Osteocyte (in vitro differentiated cells): ENCODE results near the gene IPO11. TPM values are rescaled to one million over a fixed set of nuclear protein-coding genes. Genes with fewer than 3 reads are reported as not detected.
A peak's percentile ranks its signal among the peaks of the same experiment; 100 is the strongest.

Experiments
- DNase-seq: peaks from one replicate; pipeline ENCODE4 v3.0.0; 2021; ENCODE audit warnings: mixed read lengths; ENCODE audit not compliant: unreplicated experiment; ENCODE audit errors: extremely low spot score
- H3K27ac Mint-ChIP-seq: one replicate; pipeline ENCODE4 v1.8.0; 2021; ENCODE audit warnings: mild to moderate bottlenecking, mixed read lengths; ENCODE audit not compliant: unreplicated experiment
- H3K27me3 Mint-ChIP-seq: one replicate; pipeline ENCODE4 v1.8.0; 2021; ENCODE audit warnings: mixed read lengths; ENCODE audit not compliant: unreplicated experiment
- H3K36me3 Mint-ChIP-seq: one replicate; pipeline ENCODE4 v1.8.0; 2021; ENCODE audit warnings: mixed read lengths; ENCODE audit not compliant: unreplicated experiment
- H3K4me1 Mint-ChIP-seq: one replicate; pipeline ENCODE4 v1.8.0; 2021; ENCODE audit warnings: mixed read lengths; ENCODE audit not compliant: unreplicated experiment
- H3K4me3 Mint-ChIP-seq: one replicate; pipeline ENCODE4 v1.8.0; 2021; ENCODE audit warnings: mild to moderate bottlenecking, moderate library complexity, mixed read lengths; ENCODE audit not compliant: unreplicated experiment
- H3K9me3 Mint-ChIP-seq: one replicate; pipeline ENCODE4 v1.8.0; 2021; ENCODE audit warnings: mixed read lengths; ENCODE audit not compliant: unreplicated experiment
- CTCF ChIP-seq: fragments of 200-600 bp; sonication (generic); IDR thresholded peaks from 2 replicates; pipeline ENCODE4 v1.5.0; 2021; ENCODE audit warnings: antibody characterized with exemption, mild to moderate bottlenecking, moderate library complexity
- total RNA-seq: library from RNA; stranded (reverse); gene quantifications from 2 replicates; pipeline ENCODE4 v1.2.1, GENCODE V29; 2021

Gene IPO11
- total RNA-seq, 1 donor from 2014 or later: 30.6 TPM

GRCh38 chr5:62590387-62590786, 177.8 kb downstream of the IPO11 start:
- Mint-ChIP-seq H3K4me1 (peaks cover 8% of the 10 kb centered on the region), H3K27ac (no peak overlapping the region), H3K4me3 (no peak overlapping the region), H3K9me3 (no peaks in the 10 kb centered on the region), H3K27me3 (no peaks in the 10 kb centered on the region), H3K36me3 (peaks cover 9% of the 10 kb centered on the region)
- no peak for TF ChIP-seq CTCF
- no peak for DNase-seq

GRCh38 chr5:62592558-62592957, 180.0 kb downstream of the IPO11 start:
- H3K4me1 Mint-ChIP-seq: peaks cover 23% of the 10 kb centered on the region
- H3K27ac Mint-ChIP-seq: no peak overlapping the region
- DNase-seq: no peak
- no peak overlapping the region for H3K4me3 Mint-ChIP-seq
- TF ChIP-seq CTCF: no peak
- no peaks in the 10 kb centered on the region for H3K9me3 Mint-ChIP-seq
- peaks cover 9% of the 10 kb centered on the region for H3K36me3 Mint-ChIP-seq
- H3K27me3 Mint-ChIP-seq: no peaks in the 10 kb centered on the region

GRCh38 chr5:62593331-62593730, 180.8 kb downstream of the IPO11 start:
- H3K36me3 Mint-ChIP-seq: peaks cover 9% of the 10 kb centered on the region
- DNase-seq: no peak
- no peak overlapping the region for H3K4me3 Mint-ChIP-seq
- no peak for TF ChIP-seq CTCF
- no peaks in the 10 kb centered on the region for H3K9me3 Mint-ChIP-seq
- peaks cover 23% of the 10 kb centered on the region for H3K4me1 Mint-ChIP-seq
- H3K27me3 Mint-ChIP-seq: no peaks in the 10 kb centered on the region
- H3K27ac Mint-ChIP-seq: no peak overlapping the region

- Mint-ChIP-seq H3K27ac (no peak overlapping the region), H3K4me1 (peaks cover 23% of the 10 kb centered on the region)
Measured at GRCh38 chr5:62594364-62594984, 181.9 kb downstream of the IPO11 start.

GRCh38 chr5:62596096-62596495, 183.5 kb downstream of the IPO11 start:
- no peak for DNase-seq
- no peak overlapping the region for H3K4me3 Mint-ChIP-seq
- H3K27me3 Mint-ChIP-seq: no peaks in the 10 kb centered on the region
- H3K4me1 Mint-ChIP-seq: peaks cover 23% of the 10 kb centered on the region
- H3K9me3 Mint-ChIP-seq: no peaks in the 10 kb centered on the region
- TF ChIP-seq CTCF: no peak
- peak overlapping the region; percentile 27 for H3K27ac Mint-ChIP-seq
- H3K36me3 Mint-ChIP-seq: peaks cover 5% of the 10 kb centered on the region

More at GRCh38 chr5:62594364-62594984, 181.9 kb downstream of the IPO11 start:
- H3K4me3 Mint-ChIP-seq: no peak overlapping the region
- no peak for DNase-seq
- H3K36me3 Mint-ChIP-seq: peaks cover 5% of the 10 kb centered on the region
- H3K9me3 Mint-ChIP-seq: no peaks in the 10 kb centered on the region
- no peaks in the 10 kb centered on the region for H3K27me3 Mint-ChIP-seq
- TF ChIP-seq CTCF: no peak
